ENCODE results near the gene KRTAP10-1.
"Not testable (repeated sequence)": the region's sequence is repeated elsewhere in the genome, so short reads cannot be mapped to it uniquely, and the experiment has no call there.

Gene KRTAP10-1, protein sequence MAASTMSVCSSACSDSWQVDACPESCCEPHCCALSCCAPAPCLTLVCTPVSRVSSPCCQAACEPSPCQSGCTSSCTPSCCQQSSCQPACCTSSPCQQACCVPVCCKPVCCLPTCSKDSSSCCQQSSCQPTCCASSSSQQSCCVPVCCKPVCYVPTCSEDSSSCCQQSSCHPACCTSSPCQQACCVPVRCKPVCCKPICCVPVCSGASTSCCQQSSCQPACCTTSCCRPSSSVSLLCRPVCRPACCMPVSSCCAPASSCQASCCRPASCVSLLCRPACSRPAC

DNA sequence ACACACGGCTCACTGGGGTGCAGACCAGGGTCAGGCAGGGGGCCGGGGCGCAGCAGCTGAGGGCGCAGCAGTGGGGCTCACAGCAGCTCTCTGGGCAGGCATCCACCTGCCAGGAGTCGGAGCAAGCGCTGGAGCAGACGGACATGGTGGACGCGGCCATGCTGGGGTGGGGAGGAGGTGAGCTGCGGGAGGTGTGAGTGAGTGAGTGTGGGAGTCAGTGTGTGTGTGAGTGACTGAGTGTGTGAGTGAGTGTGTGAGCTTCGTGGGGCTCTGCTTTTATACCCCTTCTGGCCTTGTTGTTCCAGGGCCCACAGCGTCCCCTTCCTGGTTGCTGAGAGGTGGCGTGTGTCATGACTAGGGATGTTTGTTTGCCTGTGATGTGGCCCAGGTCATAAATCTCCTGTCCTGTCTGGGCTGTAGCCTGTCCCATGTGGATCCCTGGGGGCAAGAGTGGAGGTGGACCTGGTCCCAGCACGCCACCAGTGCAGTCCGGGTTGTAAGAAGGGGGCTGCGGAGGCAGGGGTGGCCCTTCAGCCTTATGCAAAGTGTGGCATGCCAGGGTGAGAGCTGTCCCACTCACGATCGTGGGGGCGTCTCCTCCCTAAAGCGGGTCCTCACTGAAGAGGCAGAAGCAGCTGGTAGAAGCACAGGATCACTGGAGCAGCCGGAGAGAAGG is at the start of gene KRTAP10-1:
Gene KRTAP10-1, minus strand, starts transcription at position 205 of the 676 bp plus-strand sequence. Its CDS starts 45 bp downstream, at position 160.
- Histone ChIP-seq H3K27me3 (ENCODE audit: control insufficient read depth in 1 of 2, insufficient read depth in 2 of 2, low read length in 2 of 2) (peaks cover 0 to 6% of the 10 kb centered on the region in 2 donors), H3K4me1 (ENCODE audit: insufficient read depth, low read length) (no peaks in the 10 kb centered on the region), H3K9ac (ENCODE audit: low read length) (no peak within 1 kb of the TSS), H3K27ac (ENCODE audit: low read depth, low read length) (no peak within 1 kb of the TSS), H3K4me3 (ENCODE audit: low read depth in 1 of 2, low read length in 2 of 2) (no peak within 1 kb of the TSS), H3K9me3 (ENCODE audit: low read length) (no peaks in the 10 kb centered on the region), H3K36me3 (ENCODE audit: insufficient read depth, low read length) (no peaks in the 10 kb centered on the region)

DNA sequence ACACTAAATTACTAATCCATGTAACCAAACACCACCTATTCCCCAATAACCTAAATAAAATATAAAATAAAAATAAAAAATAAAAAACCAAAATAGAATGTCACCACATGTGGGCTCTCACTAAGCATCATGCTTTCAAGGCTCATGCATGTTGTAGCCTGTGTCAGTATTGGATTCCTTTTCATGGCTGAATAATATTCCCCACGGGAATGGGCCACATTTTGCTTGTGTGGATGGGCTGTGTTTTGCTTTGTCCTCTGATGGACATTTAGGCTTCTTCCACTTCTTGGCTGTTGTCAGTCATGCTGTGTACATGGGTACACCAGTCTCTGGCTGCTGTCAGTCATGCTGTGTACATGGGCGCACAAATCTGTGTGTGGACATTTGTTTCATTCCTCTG is 49.1 kb upstream of the KRTAP10-1 start:
- H3K4me1 ChIP-seq (ENCODE audit: insufficient read depth, low read length): no peaks in the 10 kb centered on the region
- H3K27ac ChIP-seq (ENCODE audit: low read depth, low read length): no peak overlapping the region
- H3K4me3 ChIP-seq (ENCODE audit: low read depth in 1 of 2, low read length in 2 of 2): no peak overlapping the region
- H3K27me3 ChIP-seq (ENCODE audit: control insufficient read depth in 1 of 2, insufficient read depth in 2 of 2, low read length in 2 of 2): peaks cover 0 to 37% of the 10 kb centered on the region in 2 donors
- H3K9me3 ChIP-seq (ENCODE audit: low read length): no peaks in the 10 kb centered on the region
- H3K9ac ChIP-seq (ENCODE audit: low read length): no peak overlapping the region
- H3K36me3 ChIP-seq (ENCODE audit: insufficient read depth, low read length): no peaks in the 10 kb centered on the region

DNA sequence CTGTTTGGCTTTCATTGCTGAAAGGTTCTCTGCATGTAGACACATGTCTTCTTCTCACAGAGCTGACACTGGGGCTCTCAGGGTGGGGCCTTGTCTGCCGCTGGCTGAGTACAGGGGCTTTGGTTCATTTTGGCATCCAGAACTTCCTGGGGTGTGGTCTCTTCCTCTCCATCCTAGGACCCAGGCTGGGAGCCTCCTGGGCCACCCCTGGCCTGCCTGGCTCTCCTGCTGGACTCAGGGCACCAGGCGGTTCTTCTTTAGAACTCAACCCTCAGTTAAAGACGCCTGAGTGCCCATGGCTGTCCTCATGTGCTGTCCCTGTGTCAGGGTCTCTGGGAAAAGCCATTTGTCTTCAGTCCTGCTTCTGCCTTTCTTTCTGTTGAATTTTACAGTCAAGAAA is 45.9 kb upstream of the KRTAP10-1 start:
- Histone ChIP-seq H3K27me3 (ENCODE audit: control insufficient read depth in 1 of 2, insufficient read depth in 2 of 2, low read length in 2 of 2) (peaks cover 0 to 24% of the 10 kb centered on the region in 2 donors), H3K9ac (ENCODE audit: low read length) (no peak overlapping the region), H3K4me3 (ENCODE audit: low read depth in 1 of 2, low read length in 2 of 2) (no peak overlapping the region), H3K27ac (ENCODE audit: low read depth, low read length) (no peak overlapping the region), H3K36me3 (ENCODE audit: insufficient read depth, low read length) (no peaks in the 10 kb centered on the region), H3K9me3 (ENCODE audit: low read length) (peaks cover 7% of the 10 kb centered on the region), H3K4me1 (ENCODE audit: insufficient read depth, low read length) (no peaks in the 10 kb centered on the region)

DNA sequence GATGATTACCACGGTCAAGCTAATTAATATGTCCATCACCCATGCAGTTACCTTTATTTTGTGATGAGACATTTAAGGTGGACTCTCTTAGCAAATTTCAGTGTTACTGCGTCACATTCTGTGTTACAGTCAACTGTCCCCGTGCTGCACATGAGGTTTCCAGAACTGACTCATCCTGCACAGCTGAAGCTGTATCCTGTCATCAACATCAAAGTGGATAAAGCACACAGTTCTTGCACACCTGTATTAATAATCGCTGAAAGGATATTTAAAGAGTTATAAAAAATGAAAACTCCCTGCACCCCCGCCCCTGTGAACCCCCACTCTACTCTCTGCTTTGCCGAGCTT is 43.8 kb upstream of the KRTAP10-1 start:
- Histone ChIP-seq H3K4me1 (ENCODE audit: insufficient read depth, low read length) (no peaks in the 10 kb centered on the region), H3K4me3 (ENCODE audit: low read depth in 1 of 2, low read length in 2 of 2) (no peak overlapping the region), H3K27me3 (ENCODE audit: control insufficient read depth in 1 of 2, insufficient read depth in 2 of 2, low read length in 2 of 2) (peaks cover 0 to 15% of the 10 kb centered on the region in 2 donors), H3K9me3 (ENCODE audit: low read length) (peaks cover 7% of the 10 kb centered on the region), H3K36me3 (ENCODE audit: insufficient read depth, low read length) (no peaks in the 10 kb centered on the region), H3K27ac (ENCODE audit: low read depth, low read length) (no peak overlapping the region), H3K9ac (ENCODE audit: low read length) (no peak overlapping the region)

DNA sequence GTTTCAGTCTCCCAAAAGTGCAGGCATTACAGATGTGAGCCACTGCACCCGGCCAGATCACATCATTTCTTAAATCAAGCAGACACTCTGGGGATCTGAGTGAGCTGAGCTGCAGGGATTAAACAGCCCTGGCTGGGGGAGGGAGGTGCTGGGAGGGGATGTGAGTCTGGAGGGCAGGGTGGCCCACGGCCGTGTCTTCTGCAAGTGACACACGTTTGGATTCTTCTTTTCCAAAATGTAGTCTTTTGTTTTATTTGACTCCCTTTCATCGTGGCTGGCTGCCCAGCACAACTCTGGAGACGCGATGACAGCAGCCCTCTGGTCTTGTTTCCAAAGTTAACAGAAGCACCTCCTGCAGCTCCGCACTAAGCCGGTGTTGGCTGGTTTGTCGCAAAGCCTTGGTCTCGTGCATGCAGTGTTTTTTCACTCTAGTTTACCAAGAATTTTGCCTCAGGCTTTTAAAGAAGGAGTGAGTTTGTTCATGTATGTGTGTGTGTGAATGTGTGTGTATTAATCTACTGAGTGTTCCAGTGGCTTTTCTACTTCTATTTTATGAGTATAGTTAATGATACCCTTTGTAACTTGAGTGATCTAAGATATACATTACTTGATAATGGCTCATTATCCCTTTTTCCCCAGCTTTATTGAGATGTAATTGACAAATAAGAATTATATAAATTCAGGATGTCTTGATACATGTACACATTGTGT is 43.2 kb upstream of the KRTAP10-1 start:
- Histone ChIP-seq H3K9ac (ENCODE audit: low read length) (no peak overlapping the region), H3K27ac (ENCODE audit: low read depth, low read length) (no peak overlapping the region), H3K4me1 (ENCODE audit: insufficient read depth, low read length) (no peaks in the 10 kb centered on the region), H3K27me3 (ENCODE audit: control insufficient read depth in 1 of 2, insufficient read depth in 2 of 2, low read length in 2 of 2) (peaks cover 0 to 15% of the 10 kb centered on the region in 2 donors), H3K4me3 (ENCODE audit: low read depth in 1 of 2, low read length in 2 of 2) (no peak overlapping the region), H3K9me3 (ENCODE audit: low read length) (peaks cover 7% of the 10 kb centered on the region), H3K36me3 (ENCODE audit: insufficient read depth, low read length) (no peaks in the 10 kb centered on the region)

DNA sequence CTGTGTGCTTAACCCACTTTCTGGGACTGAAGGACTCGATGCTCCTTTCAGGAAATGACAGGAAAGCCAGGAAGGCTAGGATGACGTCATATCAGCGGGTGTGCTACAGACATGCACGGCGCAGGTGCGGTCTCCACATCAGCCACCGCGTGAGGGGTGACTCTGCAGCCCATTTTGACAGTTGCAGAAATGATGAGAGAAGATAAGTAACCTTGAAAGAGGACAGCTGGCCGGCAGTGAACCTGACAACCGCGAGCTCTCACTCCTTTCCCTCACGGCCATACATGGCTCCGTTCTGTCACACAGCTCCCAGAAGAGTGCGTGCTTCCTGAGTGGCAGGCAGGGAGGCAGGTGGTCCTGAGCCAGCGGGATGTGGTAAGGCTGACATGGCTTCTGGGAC is 42.1 kb upstream of the KRTAP10-1 start:
- Histone ChIP-seq H3K9me3 (ENCODE audit: low read length) (peaks cover 7% of the 10 kb centered on the region), H3K9ac (ENCODE audit: low read length) (no peak overlapping the region), H3K4me3 (ENCODE audit: low read depth in 1 of 2, low read length in 2 of 2) (no peak overlapping the region), H3K27me3 (ENCODE audit: control insufficient read depth in 1 of 2, insufficient read depth in 2 of 2, low read length in 2 of 2) (peaks cover 0 to 15% of the 10 kb centered on the region in 2 donors), H3K4me1 (ENCODE audit: insufficient read depth, low read length) (no peaks in the 10 kb centered on the region), H3K36me3 (ENCODE audit: insufficient read depth, low read length) (no peaks in the 10 kb centered on the region), H3K27ac (ENCODE audit: low read depth, low read length) (no peak overlapping the region)

DNA sequence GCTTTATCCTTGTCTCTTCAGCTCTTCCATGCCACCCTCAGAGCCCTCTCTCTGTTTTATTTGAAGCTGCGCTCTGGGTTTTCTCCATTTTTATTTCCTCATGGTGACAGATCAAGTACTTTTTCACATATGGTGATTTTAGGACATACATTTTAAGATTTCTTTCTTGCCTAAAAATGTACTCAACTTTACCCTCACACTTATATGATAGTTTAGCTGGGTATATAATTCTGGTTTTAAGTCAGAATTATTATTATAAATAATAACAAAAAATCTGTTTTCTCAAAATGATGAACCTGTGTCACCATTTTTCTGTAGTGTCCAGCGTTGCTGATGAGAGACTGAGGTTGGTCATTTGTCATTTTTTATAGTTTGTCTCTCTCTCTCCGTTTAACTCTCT is 41.2 kb upstream of the KRTAP10-1 start:
- peaks cover 0 to 15% of the 10 kb centered on the region in 2 donors for H3K27me3 ChIP-seq (ENCODE audit: control insufficient read depth in 1 of 2, insufficient read depth in 2 of 2, low read length in 2 of 2)

DNA sequence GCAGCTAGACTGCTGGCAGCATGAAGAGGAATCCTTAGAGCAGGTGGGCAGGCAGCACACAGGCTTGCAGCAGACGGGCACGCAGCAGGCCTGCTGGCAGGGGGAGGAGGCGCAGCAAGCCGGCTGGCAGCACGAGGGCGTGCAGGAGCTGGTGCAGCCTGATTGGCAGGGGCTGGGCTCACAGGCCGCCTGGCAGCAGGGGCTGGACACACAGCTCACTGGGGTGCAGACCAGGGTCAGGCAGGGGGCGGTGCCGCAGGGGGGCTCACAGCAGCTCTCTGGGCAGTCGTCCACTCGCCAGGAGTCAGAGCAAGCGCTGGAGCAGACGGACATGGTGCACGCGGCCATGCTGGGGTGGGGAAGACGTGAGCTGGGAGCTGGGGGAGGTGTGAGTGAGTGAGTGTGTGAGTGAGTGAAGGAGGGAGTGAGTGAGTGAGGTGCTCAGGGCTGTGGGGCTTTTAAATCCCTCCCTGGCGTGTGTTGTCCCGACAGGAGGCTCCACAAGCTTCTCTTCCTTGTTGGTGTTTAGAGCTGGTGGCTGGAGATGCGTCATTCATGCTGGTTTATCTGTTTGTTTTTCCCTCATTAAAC is 40.3 kb upstream of the KRTAP10-1 start, which contains the start of gene KRTAP10-5:
Gene KRTAP10-5, minus strand, starts transcription at position 374 of the 591 bp plus-strand sequence. Its CDS starts 26 bp downstream, at position 348.
- H3K36me3 ChIP-seq (ENCODE audit: insufficient read depth, low read length); H3K9ac ChIP-seq (ENCODE audit: low read length); H3K4me3 ChIP-seq (ENCODE audit: low read depth in 1 of 2, low read length in 2 of 2); H3K27ac ChIP-seq (ENCODE audit: low read depth, low read length); H3K4me1 ChIP-seq (ENCODE audit: insufficient read depth, low read length); H3K9me3 ChIP-seq (ENCODE audit: low read length); H3K27me3 ChIP-seq (ENCODE audit: control insufficient read depth in 1 of 2, insufficient read depth in 2 of 2, low read length in 2 of 2): not testable (repeated sequence)

More for the DNA sequence above, 41.2 kb upstream of the KRTAP10-1 start:
- Histone ChIP-seq H3K36me3 (ENCODE audit: insufficient read depth, low read length) (no peaks in the 10 kb centered on the region), H3K4me3 (ENCODE audit: low read depth in 1 of 2, low read length in 2 of 2) (no peak overlapping the region), H3K4me1 (ENCODE audit: insufficient read depth, low read length) (no peaks in the 10 kb centered on the region), H3K9me3 (ENCODE audit: low read length) (peaks cover 7% of the 10 kb centered on the region), H3K9ac (ENCODE audit: low read length) (no peak overlapping the region), H3K27ac (ENCODE audit: low read depth, low read length) (no peak overlapping the region)

DNA sequence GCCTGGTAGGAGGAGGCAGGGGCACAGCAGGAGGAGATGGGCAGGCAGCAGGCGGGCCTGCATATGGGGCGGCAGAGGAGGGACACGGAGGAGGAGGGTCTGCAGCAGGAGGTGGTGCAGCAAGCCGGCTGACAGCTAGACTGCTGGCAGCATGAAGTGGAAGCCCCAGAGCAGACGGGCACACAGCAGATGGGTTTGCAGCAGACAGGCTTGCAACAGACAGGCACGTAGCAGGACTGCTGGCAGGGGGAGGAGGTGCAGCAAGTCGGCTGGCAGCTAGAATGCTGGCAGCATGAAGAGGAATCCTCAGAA is 39.8 kb upstream of the KRTAP10-1 start:
- H3K4me1 ChIP-seq (ENCODE audit: insufficient read depth, low read length): no peaks in the 10 kb centered on the region
- no peak overlapping the region for H3K9ac ChIP-seq (ENCODE audit: low read length)
- no peak overlapping the region for H3K27ac ChIP-seq (ENCODE audit: low read depth, low read length)
- H3K27me3 ChIP-seq (ENCODE audit: control insufficient read depth in 1 of 2, insufficient read depth in 2 of 2, low read length in 2 of 2): peaks cover 0 to 7% of the 10 kb centered on the region in 2 donors
- no peaks in the 10 kb centered on the region for H3K36me3 ChIP-seq (ENCODE audit: insufficient read depth, low read length)
- no peak overlapping the region for H3K4me3 ChIP-seq (ENCODE audit: low read depth in 1 of 2, low read length in 2 of 2)
- peaks cover 7% of the 10 kb centered on the region for H3K9me3 ChIP-seq (ENCODE audit: low read length)

DNA sequence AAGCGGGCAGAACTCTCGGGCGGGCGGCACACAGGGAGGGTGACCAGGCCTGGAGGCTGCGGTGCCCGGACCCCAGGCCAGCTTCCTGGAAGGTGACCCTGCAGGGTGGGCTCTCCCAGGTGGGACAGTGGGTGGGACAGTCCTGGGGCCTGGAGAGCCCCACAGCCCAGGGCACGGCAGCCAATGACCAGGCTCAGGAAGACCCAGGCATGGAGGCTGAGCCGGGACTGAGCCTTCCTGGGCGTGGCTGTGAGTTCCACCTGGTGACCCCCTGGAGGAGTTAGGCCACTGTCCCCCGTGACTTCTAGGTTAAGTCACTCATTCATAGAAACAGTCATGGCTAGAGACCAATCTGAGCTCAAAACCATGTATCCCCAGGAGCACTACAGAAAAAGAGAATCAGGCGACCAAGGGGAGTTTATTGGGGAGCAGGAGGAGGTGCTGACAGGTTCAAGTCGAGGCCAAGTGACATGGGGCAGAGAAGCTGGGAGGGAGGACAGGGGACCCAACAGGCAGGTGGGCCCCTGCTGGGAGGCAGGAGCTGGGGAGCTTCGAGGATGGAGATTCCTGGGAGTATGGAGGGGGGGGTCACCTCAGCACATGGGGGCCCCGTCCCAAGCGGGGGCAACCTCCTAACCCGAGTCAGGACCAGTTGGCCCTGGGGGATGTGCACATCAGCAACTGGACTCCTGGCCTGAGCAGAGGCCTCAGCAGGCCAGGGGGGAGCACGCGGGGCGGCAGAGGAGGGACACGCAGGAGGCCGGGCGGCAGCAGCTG is 39.2 kb upstream of the KRTAP10-1 start:
- no peak overlapping the region for H3K4me3 ChIP-seq (ENCODE audit: low read depth in 1 of 2, low read length in 2 of 2)
- no peaks in the 10 kb centered on the region for H3K4me1 ChIP-seq (ENCODE audit: insufficient read depth, low read length)
- no peaks in the 10 kb centered on the region for H3K36me3 ChIP-seq (ENCODE audit: insufficient read depth, low read length)
- no peak overlapping the region for H3K9ac ChIP-seq (ENCODE audit: low read length)
- H3K27me3 ChIP-seq (ENCODE audit: control insufficient read depth in 1 of 2, insufficient read depth in 2 of 2, low read length in 2 of 2): peaks cover 0 to 7% of the 10 kb centered on the region in 2 donors
- peaks cover 7% of the 10 kb centered on the region for H3K9me3 ChIP-seq (ENCODE audit: low read length)
- H3K27ac ChIP-seq (ENCODE audit: low read depth, low read length): no peak overlapping the region

Measured in muscle layer of colon (tissue), 2 donors.